Lung microvascular endothelial cell (primary cell): ENCODE measurements around the gene ADAM10. TPM values are rescaled to one million over a fixed set of nuclear protein-coding genes. Genes with fewer than 3 reads are reported as not detected.
A peak's percentile ranks its signal among the peaks of the same experiment; 100 is the strongest.
"Not testable (repeated sequence)": the region's sequence is repeated elsewhere in the genome, so short reads cannot be mapped to it uniquely, and the experiment has no call there.

Source experiments
- DNase-seq, 2 donors: peaks; one replicate each; pipeline versions ENCODE4 v3.0.0 to v3.0.0-alpha.2; 2010; ENCODE audit warnings: low read depth in 2 of 2
- total RNA-seq: library from RNA; depleted of rRNA; stranded (reverse); fragments of >200 nt; gene quantifications from 2 replicates; pipeline ENCODE4 v1.2.1, GENCODE V29; 2014

The ADAM10 gene
- total RNA-seq, 1 donor from 2014 or later = 137 TPM

GRCh38 chr15:58676766-58677165, 72.7 kb downstream of the ADAM10 start:
- no peak for DNase-seq

GRCh38 chr15:58671186-58671585, 78.3 kb downstream of the ADAM10 start:
- no peak for DNase-seq

GRCh38 chr15:58669108-58669507, 80.4 kb downstream of the ADAM10 start:
- DNase-seq = no peak

GRCh38 chr15:58666957-58667356, 82.5 kb downstream of the ADAM10 start:
- DNase-seq = peak; percentile 7 to 43

GRCh38 chr15:58665672-58666071, 83.8 kb downstream of the ADAM10 start:
- DNase-seq = no peak

- no peak for DNase-seq
Measured at GRCh38 chr15:58650102-58650501, 99.4 kb downstream of the ADAM10 start.

- no peak for DNase-seq
Measured at GRCh38 chr15:58649175-58649574, 100.3 kb downstream of the ADAM10 start.

GRCh38 chr15:58643996-58644395, 105.5 kb downstream of the ADAM10 start:
- DNase-seq = no peak

GRCh38 chr15:58641660-58642059, 107.8 kb downstream of the ADAM10 start:
- no peak for DNase-seq

- no peak for DNase-seq
Measured at GRCh38 chr15:58639992-58640391, 109.5 kb downstream of the ADAM10 start.

- no peak for DNase-seq
Measured at GRCh38 chr15:58639002-58639756, 110.3 kb downstream of the ADAM10 start.

- no peak for DNase-seq
Measured at GRCh38 chr15:58632789-58633188, 116.7 kb downstream of the ADAM10 start.

- DNase-seq = no peak
Measured at GRCh38 chr15:58631319-58631718, 118.2 kb downstream of the ADAM10 start.

- no peak for DNase-seq
Measured at GRCh38 chr15:58629625-58630024, 119.9 kb downstream of the ADAM10 start.

- peak; percentile 9 to 29 for DNase-seq
Measured at GRCh38 chr15:58628206-58628947, 121.1 kb downstream of the ADAM10 start.

GRCh38 chr15:58627701-58628100, 121.8 kb downstream of the ADAM10 start:
- peak; percentile 19 to 39 for DNase-seq

- DNase-seq = no peak
Measured at GRCh38 chr15:58627046-58627445, 122.5 kb downstream of the ADAM10 start.

GRCh38 chr15:58626378-58626777, 123.1 kb downstream of the ADAM10 start:
- DNase-seq = no peak

GRCh38 chr15:58622877-58623276, 126.6 kb downstream of the ADAM10 start:
- DNase-seq = no peak

- not testable (repeated sequence) for DNase-seq
Measured at GRCh38 chr15:58620268-58620667, 129.2 kb downstream of the ADAM10 start.

GRCh38 chr15:58616171-58616570, 133.3 kb downstream of the ADAM10 start:
- no peak for DNase-seq

GRCh38 chr15:58611731-58612676, 137.5 kb downstream of the ADAM10 start:
- DNase-seq = no peak
